Astrocyte of the spinal cord (primary cell): ENCODE measurements around the gene LHX2.

ENCODE experiments used
- DNase-seq: peaks from one replicate; pipeline ENCODE4 v3.0.0; 2011; ENCODE audit warnings: low read depth, low spot score
- H3K4me3 ChIP-seq: 2 replicates; pipeline ENCODE4 v1.5.1; 2011; ENCODE audit warnings: low read depth, mild to moderate bottlenecking, low read length, moderate library complexity
- in situ Hi-C: cut with HindIII; loops from 2 replicates; pipeline ENCODE4 v1.10.0; 2017; ENCODE audit warnings: low sequenced_read_pairs
- TF ChIP-seq, protein P1 (sequence below): IDR thresholded peaks from 2 replicates; pipeline ENCODE4 v1.5.1; 2012; ENCODE audit warnings: low read depth, mild to moderate bottlenecking, low read length, inconsistent platforms

LHX2 gene

DNA sequence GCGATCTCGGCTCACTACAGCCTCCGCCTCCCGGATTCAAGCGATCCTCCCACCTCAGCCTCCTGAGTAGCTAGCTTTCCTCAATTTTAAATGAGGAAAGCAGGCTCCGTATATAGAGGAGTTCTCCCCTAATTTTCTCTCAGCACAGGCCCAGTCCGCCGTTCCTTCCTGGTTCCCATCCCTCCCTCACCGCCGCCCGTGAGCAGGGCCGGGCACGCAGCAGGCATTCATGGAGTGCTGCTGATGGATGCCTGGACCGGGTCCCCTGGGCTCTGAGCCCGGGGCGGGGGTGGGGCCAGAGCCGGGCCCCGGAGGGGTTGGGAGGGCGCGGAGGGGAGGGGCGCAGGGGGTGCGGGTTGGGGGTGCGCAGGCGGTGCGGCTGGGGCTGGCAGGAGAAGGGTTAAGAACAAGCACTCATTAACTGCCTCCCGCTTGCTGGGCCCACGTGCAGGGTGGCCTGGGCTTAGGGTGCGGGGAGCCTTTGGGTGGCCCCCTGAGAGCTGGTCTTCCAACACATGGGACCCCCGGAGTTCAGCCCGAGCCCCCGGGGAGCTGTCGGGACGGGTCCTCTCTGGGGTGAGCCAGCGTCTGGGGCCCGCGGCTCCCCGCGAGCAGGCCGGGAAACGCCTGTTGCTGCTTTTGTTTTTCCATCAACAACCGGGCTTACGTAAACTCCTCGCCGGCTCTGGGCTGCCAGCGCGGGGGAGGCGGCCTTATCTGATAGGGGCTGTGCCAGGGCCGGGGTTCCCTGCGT, 33.7 kb downstream of the LHX2 start:
- H3K4me3 ChIP-seq = peak overlapping the region; percentile 3
- TF ChIP-seq, protein P1, sequence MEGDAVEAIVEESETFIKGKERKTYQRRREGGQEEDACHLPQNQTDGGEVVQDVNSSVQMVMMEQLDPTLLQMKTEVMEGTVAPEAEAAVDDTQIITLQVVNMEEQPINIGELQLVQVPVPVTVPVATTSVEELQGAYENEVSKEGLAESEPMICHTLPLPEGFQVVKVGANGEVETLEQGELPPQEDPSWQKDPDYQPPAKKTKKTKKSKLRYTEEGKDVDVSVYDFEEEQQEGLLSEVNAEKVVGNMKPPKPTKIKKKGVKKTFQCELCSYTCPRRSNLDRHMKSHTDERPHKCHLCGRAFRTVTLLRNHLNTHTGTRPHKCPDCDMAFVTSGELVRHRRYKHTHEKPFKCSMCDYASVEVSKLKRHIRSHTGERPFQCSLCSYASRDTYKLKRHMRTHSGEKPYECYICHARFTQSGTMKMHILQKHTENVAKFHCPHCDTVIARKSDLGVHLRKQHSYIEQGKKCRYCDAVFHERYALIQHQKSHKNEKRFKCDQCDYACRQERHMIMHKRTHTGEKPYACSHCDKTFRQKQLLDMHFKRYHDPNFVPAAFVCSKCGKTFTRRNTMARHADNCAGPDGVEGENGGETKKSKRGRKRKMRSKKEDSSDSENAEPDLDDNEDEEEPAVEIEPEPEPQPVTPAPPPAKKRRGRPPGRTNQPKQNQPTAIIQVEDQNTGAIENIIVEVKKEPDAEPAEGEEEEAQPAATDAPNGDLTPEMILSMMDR = no peak
- DNase-seq = peak; percentile 24
- in situ Hi-C loops = no loop called here

DNA sequence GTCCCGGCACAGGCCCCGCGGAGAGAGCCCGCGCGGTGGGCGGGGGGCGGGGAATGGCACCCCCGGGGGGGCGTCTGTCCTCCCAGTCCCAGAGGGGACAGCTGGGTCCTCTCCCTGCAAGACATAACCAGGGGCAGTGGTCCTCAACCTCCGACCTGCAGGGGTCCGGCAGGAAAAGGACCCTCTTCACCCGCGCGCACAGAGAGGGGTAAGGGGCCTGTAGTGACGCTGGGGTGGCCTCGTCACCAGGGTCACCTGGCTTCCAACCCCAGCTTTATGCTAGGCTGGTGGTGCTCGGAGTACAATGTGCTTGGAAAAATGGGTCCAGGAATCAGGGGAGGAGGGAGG, 34.2 kb downstream of the LHX2 start:
- no peak overlapping the region for H3K4me3 ChIP-seq
- TF ChIP-seq, protein P1 = no peak
- in situ Hi-C loops = no loop called here
- DNase-seq = no peak

DNA sequence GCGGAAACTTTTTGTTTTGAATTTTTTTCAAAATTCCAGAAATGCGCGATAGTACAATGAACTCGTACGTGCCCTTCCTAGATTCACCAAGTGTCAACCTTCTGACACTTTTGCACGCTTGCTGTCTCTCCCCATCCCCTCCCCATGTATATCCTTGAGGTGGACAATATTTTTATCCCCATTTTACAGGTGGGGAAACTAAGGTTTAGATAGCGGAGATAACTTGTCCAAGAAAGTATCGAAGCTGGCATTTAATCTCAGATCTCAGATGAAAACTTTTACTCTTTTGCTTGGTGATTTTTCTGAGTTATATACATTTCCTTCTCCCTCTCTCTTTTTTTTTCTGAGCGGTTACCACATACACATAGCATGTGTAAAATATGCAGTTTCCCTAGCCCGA, 34.6 kb downstream of the LHX2 start:
- no peak for DNase-seq
- in situ Hi-C loops = no loop called here
- TF ChIP-seq, protein P1 = no peak
- H3K4me3 ChIP-seq = no peak overlapping the region

DNA sequence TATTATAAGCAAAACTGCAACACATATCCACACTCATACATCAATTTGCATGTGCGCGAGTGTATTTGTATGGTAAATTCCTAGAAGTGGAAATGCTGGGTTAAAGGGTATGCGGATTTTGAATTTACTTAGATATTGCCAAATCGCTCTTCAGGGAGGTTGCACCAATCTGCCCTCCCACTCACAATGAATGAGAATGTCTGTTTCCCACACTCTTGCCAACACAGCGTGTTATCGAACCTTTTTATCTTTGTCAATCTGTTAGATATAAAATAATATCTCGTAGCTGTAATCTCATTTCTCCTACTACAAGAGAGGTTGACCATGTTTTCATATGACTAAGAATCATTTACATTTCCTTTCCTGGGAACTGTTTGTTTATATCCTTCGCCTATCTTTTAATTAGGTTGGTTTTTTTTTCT, 35.7 kb downstream of the LHX2 start:
- in situ Hi-C loops = no loop called here
- no peak for DNase-seq
- no peak overlapping the region for H3K4me3 ChIP-seq
- TF ChIP-seq, protein P1 = no peak

DNA sequence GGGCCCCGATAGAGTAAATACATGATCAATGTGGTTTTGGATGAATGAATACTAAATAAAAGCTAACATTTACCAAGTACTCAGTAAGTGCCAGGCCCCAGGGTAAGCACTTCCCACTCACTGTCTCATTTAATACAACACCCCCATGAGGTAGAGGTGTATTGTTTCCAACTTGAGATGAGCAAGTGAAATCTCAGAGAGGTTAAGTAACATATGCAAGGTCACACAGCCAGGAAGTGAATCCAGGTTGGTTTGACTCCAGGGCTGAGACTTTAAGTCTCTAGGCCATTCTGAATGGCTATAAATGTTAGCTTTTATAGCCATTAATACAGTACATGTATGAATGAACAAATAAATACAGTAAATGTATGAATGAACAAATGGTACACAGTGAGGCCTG, 39.4 kb downstream of the LHX2 start:
- no peak for DNase-seq
- TF ChIP-seq, protein P1 = no peak
- H3K4me3 ChIP-seq = no peak overlapping the region
- in situ Hi-C loops = no loop called here

DNA sequence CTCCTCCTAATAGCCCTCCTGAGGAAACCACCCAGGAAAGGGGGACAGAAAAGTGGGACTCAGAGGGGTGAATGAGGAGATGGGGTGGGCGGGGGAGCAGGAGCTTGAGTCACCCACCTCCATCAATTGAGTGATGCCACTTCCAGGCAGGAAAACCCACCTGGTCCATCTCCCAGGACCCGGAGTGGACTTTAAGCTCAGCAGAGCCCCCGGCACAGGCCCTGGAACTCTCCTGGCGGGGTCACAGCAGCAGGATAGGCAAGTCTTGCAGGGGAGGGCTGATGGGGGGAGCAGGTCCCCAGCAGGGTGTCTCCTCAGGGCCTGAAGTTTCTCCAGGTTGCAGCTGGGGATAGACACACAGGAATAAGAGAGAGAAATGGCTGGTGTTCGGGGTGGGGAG, 40.8 kb downstream of the LHX2 start:
- TF ChIP-seq, protein P1 = no peak
- H3K4me3 ChIP-seq = no peak overlapping the region
- in situ Hi-C loops = no loop called here
- DNase-seq = no peak
